IPS-11a (cell line): Measurements from ENCODE around the gene CSH2.
"Not testable (repeated sequence)": the region's sequence is repeated elsewhere in the genome, so short reads cannot be mapped to it uniquely, and the experiment has no call there.

Experiments used
- H3K4me3 ChIP-seq: one replicate; pipeline ENCODE4 v1.5.1; 2013; ENCODE audit warnings: low read depth, low read length, control low read depth

CSH2 gene

GRCh38 chr17:63896524-63897354 is 23.3 kb upstream of the CSH2 start, which contains the start of gene CSH1:
TSS of gene CSH1 (minus strand) at chr17:63896574. CDS start at chr17:63896511, 63 bp downstream.
- not testable (repeated sequence) for H3K4me3 ChIP-seq

DNA sequence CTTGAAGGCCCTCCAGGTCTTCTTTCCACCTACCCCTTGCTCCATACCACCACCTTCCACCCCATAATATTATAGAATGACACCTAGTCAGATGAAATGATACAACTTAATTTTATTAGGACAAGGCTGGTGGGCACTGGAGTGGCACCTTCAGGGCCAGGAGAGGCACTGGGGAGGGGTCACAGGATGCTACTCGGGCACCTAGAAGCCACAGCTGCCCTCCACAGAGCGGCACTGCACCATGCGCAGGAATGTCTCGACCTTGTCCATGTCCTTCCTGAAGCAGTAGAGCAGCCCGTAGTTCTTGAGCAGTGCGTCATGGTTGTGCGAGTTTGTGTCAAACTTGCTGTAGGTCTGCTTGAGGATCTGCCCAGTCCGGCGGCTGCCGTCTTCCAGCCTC is 21.3 kb upstream of the CSH2 start:
- not testable (repeated sequence) for H3K4me3 ChIP-seq

DNA sequence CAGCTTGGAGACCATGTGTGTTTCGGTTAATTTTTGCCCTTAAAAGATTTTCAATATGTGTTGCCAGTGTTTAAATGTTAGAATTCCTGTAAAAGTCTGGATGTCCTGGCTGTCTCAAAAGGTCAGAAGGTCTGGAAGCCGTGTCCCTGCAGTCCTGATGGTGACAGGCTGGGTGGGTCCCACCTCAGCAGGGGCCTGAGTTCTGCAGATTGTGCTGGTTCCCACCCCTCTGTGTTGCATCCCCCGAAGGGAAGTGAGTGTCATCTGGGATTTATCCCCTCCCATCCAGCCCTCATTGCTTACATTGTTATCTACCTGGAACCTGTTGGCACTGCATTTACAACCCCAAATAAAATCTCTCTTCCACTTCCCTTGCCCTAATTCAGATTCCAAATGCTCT is 20.5 kb upstream of the CSH2 start:
- H3K4me3 ChIP-seq: not testable (repeated sequence)

GRCh38 chr17:63892316-63893037 is 19.0 kb upstream of the CSH2 start:
- H3K4me3 ChIP-seq: not testable (repeated sequence)

GRCh38 chr17:63889026-63889848 is 15.8 kb upstream of the CSH2 start:
- not testable (repeated sequence) for H3K4me3 ChIP-seq

- H3K4me3 ChIP-seq: not testable (repeated sequence)
These were observed 11.6 kb upstream of the CSH2 start for GRCh38 chr17:63885119-63885518.

- H3K4me3 ChIP-seq: not testable (repeated sequence)
These were observed 9.2 kb upstream of the CSH2 start for GRCh38 chr17:63882626-63883126.

DNA sequence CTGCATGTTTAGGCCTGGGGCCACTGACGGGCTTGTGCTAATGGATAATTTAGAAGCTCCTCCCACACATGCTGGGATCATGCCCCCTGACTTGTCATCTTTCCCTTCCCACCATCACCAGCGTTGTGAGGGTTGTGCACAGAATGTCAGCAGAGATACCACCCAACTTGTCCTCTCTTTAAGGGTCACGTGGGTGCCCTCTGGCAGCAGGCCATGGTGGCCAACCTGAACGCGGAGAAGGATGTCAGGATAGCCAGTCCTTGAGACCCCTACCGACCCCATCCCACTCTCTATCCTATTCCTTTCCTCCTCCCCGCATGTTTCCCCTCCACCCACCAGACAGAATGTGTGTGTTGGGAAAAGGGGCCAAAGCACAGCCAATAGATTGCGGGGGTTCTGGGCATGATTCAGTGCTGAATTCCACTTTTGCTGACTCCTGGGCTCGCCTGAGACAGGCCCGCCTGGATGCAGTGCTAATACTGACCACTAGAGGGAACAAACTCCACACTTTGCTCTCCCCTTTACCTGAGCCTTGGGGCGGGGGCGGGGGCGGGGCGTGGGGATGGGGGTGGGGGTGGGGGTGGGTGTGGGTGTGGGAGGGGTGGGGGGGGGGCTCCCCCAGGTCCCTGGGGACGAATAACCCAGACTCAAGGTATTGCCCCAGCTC is 8.6 kb upstream of the CSH2 start, which contains the start of gene GH2:
TSS of gene GH2 (minus strand) at position 10 of the 667 bp plus-strand sequence. CDS start 143 bp downstream, outside the sequence.
- H3K4me3 ChIP-seq: no peak within 1 kb of the TSS

- not testable (repeated sequence) for H3K4me3 ChIP-seq
These were observed 7.9 kb upstream of the CSH2 start for GRCh38 chr17:63881337-63881736.

DNA sequence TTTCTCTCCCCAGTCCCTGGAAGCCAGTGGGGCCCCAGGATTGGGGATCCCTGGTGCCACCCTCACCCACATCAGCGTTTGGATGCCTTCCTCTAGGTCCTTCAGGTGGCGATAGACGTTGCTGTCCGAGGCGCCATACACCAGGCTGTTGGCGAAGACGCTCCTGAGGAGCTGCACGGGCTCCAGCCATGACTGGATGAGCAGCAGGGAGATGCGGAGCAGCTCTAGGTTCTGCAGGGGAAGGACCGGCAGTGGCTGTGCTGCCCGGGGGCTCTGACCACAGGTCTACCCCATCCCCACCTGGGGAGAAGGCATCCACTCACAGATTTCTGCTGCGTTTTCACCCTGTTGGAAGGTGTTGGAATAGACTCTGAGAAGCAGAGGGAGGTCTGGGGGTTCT is 7.2 kb upstream of the CSH2 start:
- H3K4me3 ChIP-seq: no peak overlapping the region

- H3K4me3 ChIP-seq: not testable (repeated sequence)
These were observed 4.9 kb upstream of the CSH2 start for GRCh38 chr17:63878413-63878812.

- not testable (repeated sequence) for H3K4me3 ChIP-seq
These were observed 1.2 kb upstream of the CSH2 start for GRCh38 chr17:63874693-63875092.

- H3K4me3 ChIP-seq: not testable (repeated sequence)
These were observed 667 bp upstream of the CSH2 start for GRCh38 chr17:63874061-63874626.

DNA sequence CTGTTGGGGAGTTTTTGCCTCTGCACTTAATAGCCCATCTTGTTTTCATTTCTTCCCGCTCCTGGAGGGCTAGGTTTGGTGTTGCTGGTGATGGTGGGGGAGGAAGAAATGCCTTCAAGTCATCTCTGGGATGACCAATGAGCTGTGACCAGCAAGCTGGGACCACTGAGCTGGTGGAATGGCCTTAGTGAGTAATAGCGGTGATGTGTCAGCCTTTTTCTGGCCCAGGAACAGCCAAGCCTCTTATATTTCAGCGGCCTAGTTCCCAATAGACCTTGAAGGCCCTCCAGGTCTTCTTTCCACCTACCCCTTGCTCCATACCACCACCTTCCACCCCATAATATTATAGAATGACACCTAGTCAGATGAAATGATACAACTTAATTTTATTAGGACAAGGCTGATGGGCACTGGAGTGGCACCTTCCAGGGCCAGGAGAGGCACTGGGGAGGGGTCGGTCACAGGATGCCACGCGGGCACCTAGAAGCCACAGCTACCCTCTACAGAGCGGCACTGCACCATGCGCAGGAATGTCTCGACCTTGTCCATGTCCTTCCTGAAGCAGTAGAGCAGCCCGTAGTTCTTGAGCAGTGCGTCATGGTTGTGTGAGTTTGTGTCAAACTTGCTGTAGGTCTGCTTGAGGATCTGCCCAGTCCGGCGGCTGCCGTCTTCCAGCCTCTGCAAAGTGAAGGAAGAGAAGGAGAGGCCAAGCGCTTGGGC is 1.7 kb downstream of the CSH2 start:
- H3K4me3 ChIP-seq: not testable (repeated sequence)

- not testable (repeated sequence) for H3K4me3 ChIP-seq
These were observed 3.2 kb downstream of the CSH2 start for GRCh38 chr17:63870292-63870665.

GRCh38 chr17:63869491-63870291 is 3.8 kb downstream of the CSH2 start:
- not testable (repeated sequence) for H3K4me3 ChIP-seq

- H3K4me3 ChIP-seq: not testable (repeated sequence)
These were observed 6.9 kb downstream of the CSH2 start for GRCh38 chr17:63866625-63867024.

DNA sequence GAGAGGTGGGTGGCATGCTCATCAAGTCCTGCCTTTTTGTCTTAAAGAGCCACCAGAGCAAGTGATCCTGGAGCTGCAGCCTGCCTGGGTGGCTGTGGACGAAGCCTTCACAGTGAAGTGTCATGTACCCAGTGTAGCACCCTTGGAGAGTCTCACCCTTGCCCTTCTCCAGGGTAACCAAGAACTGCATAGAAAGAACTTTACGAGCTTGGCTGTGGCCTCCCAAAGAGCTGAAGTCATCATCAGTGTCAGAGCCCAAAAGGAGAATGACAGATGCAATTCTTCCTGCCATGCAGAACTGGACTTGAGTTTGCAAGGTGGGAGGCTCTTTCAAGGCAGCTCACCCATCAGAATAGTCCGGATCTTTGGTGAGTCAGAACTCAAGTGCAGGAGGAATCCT is 14.2 kb downstream of the CSH2 start:
- no peak overlapping the region for H3K4me3 ChIP-seq

- H3K4me3 ChIP-seq: not testable (repeated sequence)
These were observed 17.1 kb downstream of the CSH2 start for GRCh38 chr17:63856425-63856824.
